GM13976 (cell line): Measurements from ENCODE around the gene PA2G4.

Experiments used
- DNase-seq: peaks from one replicate; pipeline ENCODE4 v3.0.0; 2012; ENCODE audit warnings: low spot score
- CTCF ChIP-seq: IDR thresholded peaks from 2 replicates; pipeline ENCODE4 v1.5.1; 2012; ENCODE audit warnings: borderline replicate concordance, mild to moderate bottlenecking; ENCODE audit not compliant: insufficient read depth; ENCODE audit errors: extremely low read depth, missing control alignments, control extremely low read depth
- in situ Hi-C: fragments of 300-500 bp; cut with MboI; formaldehyde crosslinking; loops from one replicate; pipeline ENCODE4 v1.12.0; 2022; ENCODE audit warnings: low sequenced_read_pairs, mixed read lengths, inconsistent platforms; ENCODE audit not compliant: unreplicated experiment

PA2G4 gene

DNA sequence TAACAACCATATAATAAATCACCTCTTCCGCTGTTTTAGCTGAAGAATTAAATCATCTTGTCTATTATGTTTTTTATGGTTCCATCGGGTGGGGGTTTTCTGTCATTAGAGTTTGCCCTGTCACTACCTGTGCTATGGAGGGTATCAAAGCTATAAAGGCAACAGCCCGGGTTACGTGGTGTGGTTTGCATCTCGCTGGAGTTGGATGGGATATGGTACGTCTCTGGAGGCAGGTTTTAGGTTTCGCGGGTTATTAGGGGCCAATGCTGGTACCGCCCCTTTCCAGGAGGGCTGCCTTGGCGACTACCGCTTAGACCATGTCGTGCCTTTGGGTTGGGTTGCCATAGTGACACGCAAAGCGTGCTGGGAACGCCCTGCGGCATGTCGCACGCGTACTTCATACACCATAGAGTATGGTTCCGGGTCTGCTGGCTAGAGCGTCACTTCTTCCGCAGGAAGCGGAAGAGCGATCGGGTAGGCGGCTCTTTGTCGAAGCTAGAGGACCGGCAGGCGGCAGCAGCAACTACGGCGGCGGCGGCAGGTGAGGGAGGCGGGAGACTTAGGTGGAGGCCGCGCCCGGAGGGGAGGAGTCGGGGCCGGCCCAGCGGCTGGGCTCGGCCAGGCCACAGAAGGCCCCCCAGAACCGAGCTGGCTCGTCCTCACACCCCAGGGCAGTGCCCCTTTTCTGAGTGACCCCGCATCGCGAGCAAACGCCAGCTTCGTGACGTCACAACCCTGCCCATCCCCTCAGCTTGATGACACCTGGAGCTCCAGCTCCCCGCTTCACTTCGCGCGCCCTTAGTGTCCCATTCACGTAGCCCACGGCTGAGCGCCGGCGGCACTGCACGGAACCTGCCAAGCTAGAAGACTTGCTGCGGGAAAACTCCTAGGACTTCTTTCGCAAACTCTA, 13.7 kb downstream of the PA2G4 start, which contains the start of gene ZC3H10:
TSS of gene ZC3H10 (plus strand) at position 489 of the 910 bp plus-strand sequence. CDS start 2,297 bp downstream, outside the sequence.
- peak; percentile 59 for TF ChIP-seq CTCF
- in situ Hi-C loops, result no loop called here
- DNase-seq, result peak; percentile 94

GRCh38 chr12:56118688-56119357, 14.5 kb downstream of the PA2G4 start:
- no peak for DNase-seq
- in situ Hi-C loops, result no loop called here
- TF ChIP-seq CTCF, result no peak

DNA sequence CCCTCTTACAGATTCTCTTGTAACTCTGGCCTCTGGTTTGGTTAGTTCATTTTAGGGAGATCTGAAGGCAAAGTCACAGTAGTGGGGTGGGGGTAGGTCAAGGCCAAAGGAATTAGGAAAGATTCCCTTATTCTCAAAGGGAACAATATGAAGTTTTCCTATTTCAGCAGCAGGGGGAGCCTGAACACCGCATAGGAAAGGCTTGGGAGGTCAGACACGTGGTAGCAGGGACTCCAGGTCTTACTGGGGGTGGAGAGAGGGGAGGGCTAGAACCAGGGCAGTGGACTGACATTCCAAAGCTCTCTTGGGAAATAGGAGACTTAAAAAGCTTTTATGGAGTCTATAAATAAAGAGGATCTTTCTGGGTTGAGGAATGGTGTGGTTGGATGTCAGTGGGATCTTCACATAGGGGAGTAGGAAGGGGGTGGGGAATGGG, 15.0 kb downstream of the PA2G4 start:
- peak; percentile 68 for TF ChIP-seq CTCF
- in situ Hi-C loops, result no loop called here
- DNase-seq, result peak; percentile 73

GRCh38 chr12:56120158-56120846, 15.9 kb downstream of the PA2G4 start:
- no peak for DNase-seq
- in situ Hi-C loops, result no loop called here
- TF ChIP-seq CTCF, result no peak

DNA sequence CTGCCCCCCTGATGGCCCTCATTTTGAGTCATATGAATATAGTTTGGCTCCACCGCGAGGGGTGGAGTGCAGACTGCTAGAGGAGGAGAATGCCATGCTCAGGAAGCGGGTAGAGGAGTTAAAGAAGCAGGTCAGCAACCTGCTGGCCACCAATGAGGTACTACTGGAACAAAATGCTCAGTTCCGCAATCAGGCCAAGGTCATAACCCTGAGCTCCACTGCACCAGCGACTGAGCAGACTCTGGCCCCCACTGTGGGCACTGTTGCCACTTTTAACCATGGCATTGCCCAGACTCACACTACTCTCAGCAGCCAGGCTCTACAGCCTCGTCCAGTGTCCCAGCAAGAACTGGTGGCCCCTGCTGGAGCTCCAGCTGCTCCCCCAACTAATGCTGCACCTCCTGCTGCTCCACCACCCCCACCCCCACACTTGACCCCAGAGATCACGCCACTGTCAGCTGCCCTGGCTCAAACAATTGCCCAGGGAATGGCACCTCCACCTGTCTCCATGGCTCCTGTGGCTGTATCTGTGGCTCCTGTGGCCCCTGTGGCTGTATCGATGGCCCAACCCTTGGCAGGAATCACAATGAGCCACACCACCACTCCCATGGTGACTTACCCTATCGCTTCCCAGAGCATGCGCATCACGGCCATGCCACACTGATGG, 17.0 kb downstream of the PA2G4 start:
- no peak for DNase-seq
- in situ Hi-C loops, result no loop called here
- TF ChIP-seq CTCF, result no peak

DNA sequence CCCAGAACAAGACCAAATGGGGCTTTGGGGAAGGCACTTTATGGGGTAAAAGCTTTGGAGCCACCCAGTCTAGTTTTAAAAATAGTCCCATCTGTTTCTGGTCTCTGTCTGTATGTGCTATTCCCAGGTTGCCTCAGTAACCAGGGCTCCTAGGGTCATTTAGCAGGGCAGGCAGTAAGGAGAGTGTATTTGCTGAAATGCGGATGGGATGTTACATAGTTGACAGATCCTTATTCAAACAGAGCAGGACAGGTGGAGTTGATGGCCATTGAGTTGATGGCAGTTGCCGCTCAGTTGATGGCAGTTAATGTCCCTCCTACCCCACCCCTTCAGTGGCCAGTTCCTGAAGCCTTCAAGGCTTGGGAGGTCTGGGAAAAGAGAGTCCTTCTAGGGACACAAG, 18.3 kb downstream of the PA2G4 start:
- TF ChIP-seq CTCF, result no peak
- no peak for DNase-seq
- in situ Hi-C loops, result no loop called here
